PC-3 (cell line): ENCODE results near the gene VSTM2L. TPM values are rescaled to one million over a fixed set of nuclear protein-coding genes. Genes with fewer than 3 reads are reported as not detected.

Source experiments
- ATAC-seq: fragments of 200-7000 bp; cut with Tn5 transposase; 2 replicates; pipeline ENCODE4 v1.9.1; 2020; ENCODE audit warnings: mild to moderate bottlenecking, moderate library complexity
- BruUV-seq: library from RNA; stranded (reverse); fragments of 400-500 nt; replicated peaks from 2 replicates; lab custom pipeline; 2021; lab: Mats Ljungman, UMichigan
- CTCF ChIA-PET: fragments of 300-600 bp; sonication (Branson Sonifier 250); formaldehyde crosslinking; loops from one replicate; lab custom pipeline; 2022; ENCODE audit warnings: antibody characterized with exemption; lab: Charles Lee
- POLR2A ChIA-PET: fragments of 300-600 bp; sonication (Branson Sonifier 250); formaldehyde crosslinking; loops from one replicate; lab custom pipeline; 2022; ENCODE audit warnings: antibody characterized with exemption; ENCODE audit not compliant: unreplicated experiment; lab: Charles Lee
- DNase-seq: peaks from one replicate; pipeline ENCODE4 v3.0.0-alpha.2; 2015
- H2AFZ ChIP-seq: fragments of 300-600 bp; sonication (generic); 2 replicates; pipeline ENCODE4 v1.6.0; 2016; ENCODE audit warnings: antibody characterized with exemption, low read length
- H3F3A ChIP-seq: fragments of 300-600 bp; sonication (generic); one replicate; pipeline ENCODE4 v1.6.0; 2017; ENCODE audit warnings: antibody characterized with exemption, low read length, control low read depth, mild to moderate bottlenecking; ENCODE audit not compliant: unreplicated experiment
- H3K27ac ChIP-seq: fragments of 300-600 bp; sonication (generic); 2 replicates; pipeline ENCODE4 v1.5.1; 2016; ENCODE audit warnings: mild to moderate bottlenecking, low read length
- H3K27me3 ChIP-seq: fragments of 300-600 bp; sonication (generic); 2 replicates; pipeline ENCODE4 v1.6.1; 2016; ENCODE audit warnings: low read length, mixed read lengths
- H3K36me3 ChIP-seq: fragments of 300-600 bp; sonication (generic); 2 replicates; pipeline ENCODE4 v1.6.1; 2016; ENCODE audit warnings: low read depth, mixed run types, low read length, mixed read lengths
- H3K4me1 ChIP-seq: fragments of 300-600 bp; sonication (generic); 2 replicates; pipeline ENCODE4 v1.5.1; 2016; ENCODE audit warnings: low read length; ENCODE audit not compliant: insufficient read depth
- H3K4me2 ChIP-seq: fragments of 300-600 bp; sonication (generic); 2 replicates; pipeline ENCODE4 v1.6.0; 2016; ENCODE audit warnings: low read length
- H3K4me3 ChIP-seq: fragments of 300-600 bp; sonication (generic); 2 replicates; pipeline ENCODE4 v1.5.1; 2016; ENCODE audit warnings: mild to moderate bottlenecking, low read length, mixed read lengths
- H3K79me2 ChIP-seq: fragments of 300-600 bp; sonication (generic); 2 replicates; pipeline ENCODE4 v1.6.1; 2017; ENCODE audit warnings: low read length, mixed read lengths
- H3K9ac ChIP-seq: fragments of 300-600 bp; sonication (generic); 2 replicates; pipeline ENCODE4 v1.6.0; 2016; ENCODE audit warnings: mild to moderate bottlenecking, low read length
- H3K9me2 ChIP-seq: fragments of 300-600 bp; sonication (generic); replicated peaks from 2 replicates; pipeline ENCODE4 v1.6.1; 2016; ENCODE audit warnings: mixed run types, low read length, mixed read lengths
- H3K9me3 ChIP-seq: fragments of 300-600 bp; sonication (generic); 2 replicates; pipeline ENCODE4 v1.6.1; 2016; ENCODE audit warnings: low read length, mixed read lengths
- H4K20me1 ChIP-seq: fragments of 300-600 bp; sonication (generic); 2 replicates; pipeline ENCODE4 v1.6.1; 2016; ENCODE audit warnings: low read length, mixed read lengths
- CTCF ChIP-seq: fragments of 300-600 bp; sonication (generic); conservative IDR thresholded peaks from 2 replicates; pipeline ENCODE4 v1.5.1; 2017; ENCODE audit warnings: antibody characterized with exemption, low read depth, mild to moderate bottlenecking, low read length
- EZH2 ChIP-seq: fragments of 300-600 bp; sonication (generic); IDR thresholded peaks from one replicate; pipeline ENCODE4 v1.6.1; 2017; ENCODE audit warnings: antibody characterized with exemption, mild to moderate bottlenecking, low read length; ENCODE audit not compliant: unreplicated experiment
- EZH2phosphoT487 ChIP-seq: fragments of 300-600 bp; sonication (generic); IDR thresholded peaks from 2 replicates; pipeline ENCODE4 v1.6.1; 2018; ENCODE audit warnings: mild to moderate bottlenecking, antibody characterized with exemption, low read length, borderline replicate concordance
- intact Hi-C: fragments of 100-400 bp; cut with micrococcal nuclease; formaldehyde crosslinking; loops from 2 replicates; pipeline ENCODE4 v1.9.0; 2023
- total RNA-seq: library from RNA; depleted of rRNA; stranded (reverse); fragments of >200 nt; gene quantifications from 2 replicates; pipeline ENCODE4 v1.2.3, GENCODE V29; 2014

Gene VSTM2L
- total RNA-seq, 1 experiment from 2014 or later, result 45.8 TPM

GRCh38 chr20:37929683-37930014, 26.7 kb downstream of the VSTM2L start:
- no peaks in the 10 kb centered on the region for H3K79me2 ChIP-seq
- ATAC-seq (no peak), DNase-seq (no peak)
- ChIA-PET CTCF (interaction anchor here (0.6 kb wide), 1 partner anchor 65 kb away, joined by 6 read pairs; no protein-coding TSS in a partner anchor), POLR2A (interaction anchor here (0.6 kb wide), 1 partner anchor 72 kb away, joined by 3 read pairs; no protein-coding TSS in a partner anchor)
- no TSS peak for BruUV-seq
- no peaks in the 10 kb centered on the region for H3F3A ChIP-seq
- TF ChIP-seq EZH2phosphoT487 (no peak), CTCF (no peak), EZH2 (no peak)
- H4K20me1 ChIP-seq, result no peaks in the 10 kb centered on the region
- H3K27me3 ChIP-seq, result no peaks in the 10 kb centered on the region
- no peak overlapping the region for H3K4me3 ChIP-seq
- no peak overlapping the region for H2AFZ ChIP-seq
- H3K9ac ChIP-seq, result no peak overlapping the region
- H3K36me3 ChIP-seq, result no peaks in the 10 kb centered on the region
- intact Hi-C loops, result no loop called here
- H3K9me2 ChIP-seq, result no peaks in the 10 kb centered on the region
- no peak overlapping the region for H3K4me2 ChIP-seq
- H3K9me3 ChIP-seq, result no peaks in the 10 kb centered on the region
- H3K27ac ChIP-seq, result no peak overlapping the region
- H3K4me1 ChIP-seq, result peaks cover 13% of the 10 kb centered on the region

GRCh38 chr20:37931153-37931922, 28.4 kb downstream of the VSTM2L start:
- no peaks in the 10 kb centered on the region for H3K9me2 ChIP-seq
- TF ChIP-seq CTCF, result no peak
- H3K4me1 ChIP-seq, result peaks cover 13% of the 10 kb centered on the region
- H3K9ac ChIP-seq, result no peak overlapping the region
- no peak for DNase-seq
- no TSS peak for BruUV-seq
- no peak overlapping the region for H3K27ac ChIP-seq
- no peak for ATAC-seq
- intact Hi-C loops, result no loop called here
- no peaks in the 10 kb centered on the region for H3K79me2 ChIP-seq
- H3K36me3 ChIP-seq, result no peaks in the 10 kb centered on the region
- CTCF ChIA-PET, result no interaction called here
- no peaks in the 10 kb centered on the region for H3K9me3 ChIP-seq
- no peak overlapping the region for H3K4me3 ChIP-seq
- no peak overlapping the region for H3K4me2 ChIP-seq
- POLR2A ChIA-PET, result no interaction called here
- H3F3A ChIP-seq, result no peaks in the 10 kb centered on the region
- H2AFZ ChIP-seq, result no peak overlapping the region
- no peaks in the 10 kb centered on the region for H3K27me3 ChIP-seq
- H4K20me1 ChIP-seq, result no peaks in the 10 kb centered on the region

GRCh38 chr20:37932074-37932473, 29.1 kb downstream of the VSTM2L start:
- ChIA-PET POLR2A (interaction anchor here (0.7 kb wide), 1 partner anchor 474 kb away, joined by 5 read pairs; no protein-coding TSS in a partner anchor), CTCF (no interaction called here)
- Histone ChIP-seq H3K9me2 (no peaks in the 10 kb centered on the region), H3K9ac (no peak overlapping the region), H3K27me3 (no peaks in the 10 kb centered on the region), H3K79me2 (no peaks in the 10 kb centered on the region), H2AFZ (no peak overlapping the region), H3K4me1 (peaks cover 13% of the 10 kb centered on the region), H3F3A (no peaks in the 10 kb centered on the region), H3K4me3 (no peak overlapping the region), H4K20me1 (no peaks in the 10 kb centered on the region), H3K27ac (no peak overlapping the region), H3K36me3 (no peaks in the 10 kb centered on the region), H3K4me2 (no peak overlapping the region), H3K9me3 (no peaks in the 10 kb centered on the region)
- DNase-seq, result no peak
- no peak for TF ChIP-seq CTCF
- no peak for TF ChIP-seq EZH2phosphoT487
- no peak for TF ChIP-seq EZH2
- ATAC-seq, result no peak
- intact Hi-C loops, result no loop called here
- BruUV-seq, result no TSS peak
